ENCODE results near the gene GPHN.

GPHN gene

GRCh38 chr14:66563731-66564130, 55.8 kb downstream of the GPHN start:
- H3K4me2 ChIP-seq (ENCODE audit: low read length): no peak overlapping the region
- no peak overlapping the region for H2AFZ ChIP-seq (ENCODE audit: low read length)
- no peaks in the 10 kb centered on the region for H3K9me3 ChIP-seq (ENCODE audit: low read length)
- no peaks in the 10 kb centered on the region for H3K36me3 ChIP-seq (ENCODE audit: insufficient read depth, low read length)
- H3K4me1 ChIP-seq (ENCODE audit: insufficient read depth, low read length, severe bottlenecking): no peaks in the 10 kb centered on the region
- H3K9ac ChIP-seq (ENCODE audit: low read length): no peak overlapping the region
- no peak overlapping the region for H3K27ac ChIP-seq (ENCODE audit: low read depth, low read length, poor library complexity, severe bottlenecking)
- no peak overlapping the region for H3K4me3 ChIP-seq (ENCODE audit: low read depth, low read length, poor library complexity, severe bottlenecking)
- TF ChIP-seq CTCF (IDR thresholded peaks at IDR 0.05; ENCODE audit: low read length): no peak
- TF ChIP-seq EZH2 (IDR thresholded peaks at IDR 0.05; ENCODE audit: borderline replicate concordance, low read length): no peak
- no peaks in the 10 kb centered on the region for H3K9me2 ChIP-seq (ENCODE audit: low read depth, low read length)
- H3K79me2 ChIP-seq (ENCODE audit: insufficient read depth, low read length): no peaks in the 10 kb centered on the region
- no peaks in the 10 kb centered on the region for H3K27me3 ChIP-seq (ENCODE audit: insufficient read depth, low read length)
- no peaks in the 10 kb centered on the region for H4K20me1 ChIP-seq (ENCODE audit: insufficient read depth, low read length)
- H3F3A ChIP-seq (ENCODE audit: insufficient read depth, low read length): no peaks in the 10 kb centered on the region

DNA sequence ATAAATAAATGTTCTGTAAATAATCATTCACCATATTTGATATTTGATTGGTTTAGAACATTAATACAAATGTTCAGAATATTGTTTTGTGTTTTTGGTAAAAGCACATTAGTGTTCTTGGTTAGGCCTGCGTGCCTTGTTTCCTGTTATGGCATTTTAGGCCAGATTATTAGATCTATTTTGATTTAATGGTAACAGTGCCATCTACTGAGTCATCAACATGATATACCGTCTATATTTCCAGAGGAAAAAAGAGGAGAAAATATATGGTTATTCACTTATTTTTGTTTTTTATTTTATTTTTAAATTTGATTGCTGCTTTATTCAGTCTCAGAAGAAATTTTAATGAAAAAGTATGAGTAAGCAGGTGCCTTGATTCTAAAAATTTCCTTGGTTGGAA, 60.3 kb downstream of the GPHN start:
- no peaks in the 10 kb centered on the region for H3K4me1 ChIP-seq (ENCODE audit: insufficient read depth, low read length, severe bottlenecking)
- no peaks in the 10 kb centered on the region for H4K20me1 ChIP-seq (ENCODE audit: insufficient read depth, low read length)
- H3K4me3 ChIP-seq (ENCODE audit: low read depth, low read length, poor library complexity, severe bottlenecking): no peak overlapping the region
- no peak for TF ChIP-seq EZH2 (IDR thresholded peaks at IDR 0.05; ENCODE audit: borderline replicate concordance, low read length)
- no peak for TF ChIP-seq CTCF (IDR thresholded peaks at IDR 0.05; ENCODE audit: low read length)
- H3K9ac ChIP-seq (ENCODE audit: low read length): no peak overlapping the region
- H3K9me3 ChIP-seq (ENCODE audit: low read length): no peaks in the 10 kb centered on the region
- H3F3A ChIP-seq (ENCODE audit: insufficient read depth, low read length): no peaks in the 10 kb centered on the region
- no peak overlapping the region for H3K4me2 ChIP-seq (ENCODE audit: low read length)
- no peaks in the 10 kb centered on the region for H3K9me2 ChIP-seq (ENCODE audit: low read depth, low read length)
- no peak overlapping the region for H2AFZ ChIP-seq (ENCODE audit: low read length)
- H3K27ac ChIP-seq (ENCODE audit: low read depth, low read length, poor library complexity, severe bottlenecking): no peak overlapping the region
- H3K79me2 ChIP-seq (ENCODE audit: insufficient read depth, low read length): no peaks in the 10 kb centered on the region
- no peaks in the 10 kb centered on the region for H3K27me3 ChIP-seq (ENCODE audit: insufficient read depth, low read length)
- H3K36me3 ChIP-seq (ENCODE audit: insufficient read depth, low read length): no peaks in the 10 kb centered on the region

DNA sequence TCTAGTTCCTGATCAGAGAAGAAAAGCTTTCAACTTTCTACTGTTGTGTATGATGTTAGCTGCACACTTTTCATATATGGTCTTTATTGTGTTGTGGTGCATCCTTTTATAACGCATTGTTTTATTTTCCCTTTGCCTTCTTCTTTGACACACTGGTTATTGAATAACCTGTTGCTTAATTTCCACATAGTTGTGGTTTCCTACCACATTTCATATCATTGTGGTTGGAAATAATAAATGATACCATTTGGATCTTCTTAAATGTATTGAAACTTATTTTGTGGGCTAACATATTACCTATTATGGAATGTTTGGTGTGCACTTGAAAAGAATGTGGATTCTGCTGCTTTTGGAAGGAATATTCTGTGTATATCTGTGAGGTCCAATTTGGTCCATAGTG, 64.9 kb downstream of the GPHN start:
- Histone ChIP-seq H3K79me2 (ENCODE audit: insufficient read depth, low read length) (no peaks in the 10 kb centered on the region), H3K27ac (ENCODE audit: low read depth, low read length, poor library complexity, severe bottlenecking) (no peak overlapping the region), H3K9me2 (ENCODE audit: low read depth, low read length) (no peaks in the 10 kb centered on the region), H2AFZ (ENCODE audit: low read length) (no peak overlapping the region), H4K20me1 (ENCODE audit: insufficient read depth, low read length) (no peaks in the 10 kb centered on the region), H3K9ac (ENCODE audit: low read length) (no peak overlapping the region), H3F3A (ENCODE audit: insufficient read depth, low read length) (no peaks in the 10 kb centered on the region), H3K4me3 (ENCODE audit: low read depth, low read length, poor library complexity, severe bottlenecking) (no peak overlapping the region), H3K36me3 (ENCODE audit: insufficient read depth, low read length) (no peaks in the 10 kb centered on the region), H3K4me1 (ENCODE audit: insufficient read depth, low read length, severe bottlenecking) (no peaks in the 10 kb centered on the region), H3K27me3 (ENCODE audit: insufficient read depth, low read length) (no peaks in the 10 kb centered on the region), H3K9me3 (ENCODE audit: low read length) (no peaks in the 10 kb centered on the region), H3K4me2 (ENCODE audit: low read length) (no peak overlapping the region)
- no peak for TF ChIP-seq CTCF (IDR thresholded peaks at IDR 0.05; ENCODE audit: low read length)
- TF ChIP-seq EZH2 (IDR thresholded peaks at IDR 0.05; ENCODE audit: borderline replicate concordance, low read length): no peak
